A204.1 (cell line): Measurements from ENCODE around the gene PTH2.

Source experiments
- FAIRE-seq: peaks from 2 replicates; lab custom pipeline; 2012; peaks lifted over from hg19 to GRCh38; lab: Jason Lieb, UNC

PTH2 gene

GRCh38 chr19:49430678-49431329, 7.6 kb upstream of the PTH2 start:
- FAIRE-seq: no peak

- no peak for FAIRE-seq
Observed at GRCh38 chr19:49430172-49430677, 7.0 kb upstream of the PTH2 start.

GRCh38 chr19:49428547-49429451, 5.6 kb upstream of the PTH2 start:
- no peak for FAIRE-seq

- no peak for FAIRE-seq
Observed at GRCh38 chr19:49427855-49428546, 4.8 kb upstream of the PTH2 start.

GRCh38 chr19:49427339-49427738, 4.1 kb upstream of the PTH2 start:
- no peak for FAIRE-seq

GRCh38 chr19:49425922-49426592, 2.8 kb upstream of the PTH2 start:
- FAIRE-seq: no peak

- no peak for FAIRE-seq
Observed at GRCh38 chr19:49425178-49425577, 1.9 kb upstream of the PTH2 start, which contains the start of gene GFY. TSS of gene GFY (plus strand) at chr19:49425388. CDS start at chr19:49426431, 1,043 bp downstream.

GRCh38 chr19:49423985-49424303, 703 bp upstream of the PTH2 start:
- no peak for FAIRE-seq

- no peak for FAIRE-seq
Observed at GRCh38 chr19:49422407-49423070, 702 bp downstream of the PTH2 start.

GRCh38 chr19:49421878-49422202, 1.4 kb downstream of the PTH2 start:
- no peak for FAIRE-seq

- FAIRE-seq: no peak
Observed at GRCh38 chr19:49421039-49421877, 2.0 kb downstream of the PTH2 start.

GRCh38 chr19:49420227-49420626, 3.0 kb downstream of the PTH2 start:
- FAIRE-seq: no peak

GRCh38 chr19:49419173-49419572, 4.1 kb downstream of the PTH2 start:
- no peak for FAIRE-seq

GRCh38 chr19:49418511-49418910, 4.7 kb downstream of the PTH2 start:
- FAIRE-seq: no peak

- FAIRE-seq: no peak
Observed at GRCh38 chr19:49417088-49417487, 6.2 kb downstream of the PTH2 start.

GRCh38 chr19:49415810-49416200, 7.4 kb downstream of the PTH2 start:
- no peak for FAIRE-seq

- FAIRE-seq: no peak
Observed at GRCh38 chr19:49415102-49415809, 8.0 kb downstream of the PTH2 start.

GRCh38 chr19:49414256-49414655, 9.0 kb downstream of the PTH2 start:
- FAIRE-seq: no peak

- no peak for FAIRE-seq
Observed at GRCh38 chr19:49413348-49413747, 9.9 kb downstream of the PTH2 start.

- no peak for FAIRE-seq
Observed at GRCh38 chr19:49411681-49412326, 11.4 kb downstream of the PTH2 start.
